SU-DHL-6 (cell line): Measurements from ENCODE around the gene ARL8A.

ENCODE experiments used
- EZH2phosphoT487 ChIP-seq: fragments of 200-600 bp; sonication (generic), shearing (Covaris generic); conservative IDR thresholded peaks from 2 replicates; pipeline ENCODE4 v1.6.1; 2018; ENCODE audit warnings: mild to moderate bottlenecking, antibody characterized with exemption, low read length, moderate library complexity, mixed read lengths
- TF ChIP-seq, protein P1 (sequence below): fragments of 200-600 bp; sonication (generic); IDR thresholded peaks from one replicate; pipeline ENCODE4 v1.5.1; 2017; ENCODE audit warnings: antibody characterized with exemption, mild to moderate bottlenecking, low read length, moderate library complexity; ENCODE audit not compliant: insufficient read depth, poor library complexity, severe bottlenecking

DNA sequence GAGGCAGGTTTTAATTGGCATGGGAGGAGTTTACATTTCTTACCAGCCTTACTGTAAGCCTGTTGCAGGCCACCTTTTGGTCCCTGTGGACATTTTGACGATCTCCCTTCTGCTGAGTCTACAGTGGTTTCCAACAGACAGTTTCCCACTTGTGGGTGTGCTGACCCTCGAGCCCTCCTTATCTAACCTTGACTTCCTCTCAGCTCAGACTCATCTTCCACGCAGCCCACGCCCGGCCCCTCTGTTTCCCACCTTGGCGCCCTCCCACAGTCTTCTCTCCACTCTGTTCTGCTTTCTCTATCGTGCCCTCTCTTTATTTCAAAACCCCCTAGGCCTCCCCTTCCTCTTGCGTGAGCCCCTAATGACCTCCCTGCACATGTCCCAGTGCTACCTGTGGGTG lies 6.1 kb upstream of the ARL8A start:
- TF ChIP-seq, protein P1, sequence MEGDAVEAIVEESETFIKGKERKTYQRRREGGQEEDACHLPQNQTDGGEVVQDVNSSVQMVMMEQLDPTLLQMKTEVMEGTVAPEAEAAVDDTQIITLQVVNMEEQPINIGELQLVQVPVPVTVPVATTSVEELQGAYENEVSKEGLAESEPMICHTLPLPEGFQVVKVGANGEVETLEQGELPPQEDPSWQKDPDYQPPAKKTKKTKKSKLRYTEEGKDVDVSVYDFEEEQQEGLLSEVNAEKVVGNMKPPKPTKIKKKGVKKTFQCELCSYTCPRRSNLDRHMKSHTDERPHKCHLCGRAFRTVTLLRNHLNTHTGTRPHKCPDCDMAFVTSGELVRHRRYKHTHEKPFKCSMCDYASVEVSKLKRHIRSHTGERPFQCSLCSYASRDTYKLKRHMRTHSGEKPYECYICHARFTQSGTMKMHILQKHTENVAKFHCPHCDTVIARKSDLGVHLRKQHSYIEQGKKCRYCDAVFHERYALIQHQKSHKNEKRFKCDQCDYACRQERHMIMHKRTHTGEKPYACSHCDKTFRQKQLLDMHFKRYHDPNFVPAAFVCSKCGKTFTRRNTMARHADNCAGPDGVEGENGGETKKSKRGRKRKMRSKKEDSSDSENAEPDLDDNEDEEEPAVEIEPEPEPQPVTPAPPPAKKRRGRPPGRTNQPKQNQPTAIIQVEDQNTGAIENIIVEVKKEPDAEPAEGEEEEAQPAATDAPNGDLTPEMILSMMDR: no peak
- TF ChIP-seq EZH2phosphoT487: no peak
